Chondrocyte (in vitro differentiated cells): ENCODE data around the gene RAB5B. TPM values are rescaled to one million over a fixed set of nuclear protein-coding genes. Genes with fewer than 3 reads are reported as not detected.

Source experiments
- DNase-seq: peaks from one replicate; pipeline ENCODE4 v3.0.0; 2021; ENCODE audit warnings: mixed read lengths, low spot score
- H3K27ac Mint-ChIP-seq: one replicate; pipeline ENCODE4 v1.8.0; 2021; ENCODE audit warnings: mild to moderate bottlenecking, moderate library complexity, mixed read lengths; ENCODE audit not compliant: unreplicated experiment
- H3K27me3 Mint-ChIP-seq: 2 replicates; pipeline ENCODE4 v1.8.0; 2021; ENCODE audit warnings: low read depth, mixed read lengths
- H3K36me3 Mint-ChIP-seq: 2 replicates; pipeline ENCODE4 v1.8.0; 2021; ENCODE audit warnings: low read depth, mixed read lengths
- H3K4me1 Mint-ChIP-seq: 2 replicates; pipeline ENCODE4 v1.8.0; 2021; ENCODE audit warnings: low read depth, mild to moderate bottlenecking, mixed read lengths
- H3K4me3 Mint-ChIP-seq: one replicate; pipeline ENCODE4 v1.8.0; 2021; ENCODE audit warnings: mild to moderate bottlenecking, moderate library complexity, mixed read lengths; ENCODE audit not compliant: unreplicated experiment
- H3K9me3 Mint-ChIP-seq: 2 replicates; pipeline ENCODE4 v1.8.0; 2021; ENCODE audit warnings: low read depth, mixed read lengths
- CTCF ChIP-seq: fragments of 200-600 bp; sonication (generic); IDR thresholded peaks from 2 replicates; pipeline ENCODE4 v1.5.0; 2021; ENCODE audit warnings: antibody characterized with exemption, mild to moderate bottlenecking, moderate library complexity
- total RNA-seq: library from RNA; stranded (reverse); gene quantifications from 3 replicates; pipeline ENCODE4 v1.2.1, GENCODE V29; 2021

The RAB5B gene
- total RNA-seq, 1 donor from 2014 or later: 105 TPM

DNA sequence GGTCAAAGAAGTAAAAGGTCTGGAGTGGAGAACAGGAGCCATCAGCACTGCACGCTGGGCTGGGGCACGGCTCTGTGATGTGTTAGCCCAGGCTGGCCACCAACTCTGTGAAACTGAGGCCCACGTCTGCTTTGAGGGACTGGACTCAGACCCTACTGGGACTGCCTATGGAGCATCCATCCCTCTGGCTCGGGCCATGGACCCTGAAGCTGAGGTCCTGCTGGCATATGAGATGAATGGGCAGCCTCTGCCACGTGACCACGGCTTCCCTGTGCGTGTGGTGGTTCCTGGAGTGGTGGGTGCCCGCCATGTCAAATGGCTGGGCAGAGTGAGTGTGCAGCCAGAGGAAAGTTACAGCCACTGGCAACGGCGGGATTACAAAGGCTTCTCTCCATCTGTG lies 30.3 kb downstream of the RAB5B start:
- peaks cover 24% of the 10 kb centered on the region for H3K4me1 Mint-ChIP-seq
- no peaks in the 10 kb centered on the region for H3K27me3 Mint-ChIP-seq
- H3K36me3 Mint-ChIP-seq: peaks cover 7% of the 10 kb centered on the region
- no peak overlapping the region for H3K4me3 Mint-ChIP-seq
- DNase-seq: peak; percentile 59
- H3K9me3 Mint-ChIP-seq: no peaks in the 10 kb centered on the region
- TF ChIP-seq CTCF: no peak
- no peak overlapping the region for H3K27ac Mint-ChIP-seq

GRCh38 chr12:56007564-56008559 lies 34.0 kb downstream of the RAB5B start:
- peak; percentile 68 for DNase-seq
- no peaks in the 10 kb centered on the region for H3K9me3 Mint-ChIP-seq
- H3K27ac Mint-ChIP-seq: peak overlapping the region; percentile 91
- peaks cover 7% of the 10 kb centered on the region for H3K36me3 Mint-ChIP-seq
- no peaks in the 10 kb centered on the region for H3K27me3 Mint-ChIP-seq
- H3K4me1 Mint-ChIP-seq: peaks cover 15% of the 10 kb centered on the region
- peak; percentile 15 for TF ChIP-seq CTCF
- H3K4me3 Mint-ChIP-seq: peak overlapping the region; percentile 80

DNA sequence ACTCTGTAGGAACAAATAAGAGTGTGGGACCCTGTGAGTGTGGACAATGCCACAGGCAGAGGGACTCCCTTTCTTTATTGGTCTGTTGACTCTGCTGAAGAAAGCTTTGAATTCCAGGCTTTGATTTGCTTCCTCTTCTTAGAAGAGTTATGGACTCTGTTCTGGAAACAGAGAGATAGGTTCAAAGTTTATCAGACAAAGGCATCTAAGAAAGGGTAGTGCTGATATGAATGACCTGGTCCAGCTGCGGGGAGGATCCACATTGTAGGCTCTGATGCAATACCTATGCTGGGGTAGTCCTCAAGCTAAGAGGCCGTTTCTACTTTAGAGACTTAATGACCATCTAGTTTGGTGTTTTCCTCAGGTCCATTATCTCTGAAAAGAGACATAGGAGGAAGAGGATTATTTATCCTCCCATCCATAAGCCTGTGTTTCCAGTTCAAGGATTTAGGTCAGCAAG lies 36.3 kb downstream of the RAB5B start:
- Mint-ChIP-seq H3K36me3 (no peaks in the 10 kb centered on the region), H3K27ac (no peak overlapping the region), H3K4me1 (peaks cover 15% of the 10 kb centered on the region), H3K9me3 (no peaks in the 10 kb centered on the region), H3K4me3 (no peak overlapping the region), H3K27me3 (no peaks in the 10 kb centered on the region)
- DNase-seq: peak; percentile 13
- TF ChIP-seq CTCF: no peak

DNA sequence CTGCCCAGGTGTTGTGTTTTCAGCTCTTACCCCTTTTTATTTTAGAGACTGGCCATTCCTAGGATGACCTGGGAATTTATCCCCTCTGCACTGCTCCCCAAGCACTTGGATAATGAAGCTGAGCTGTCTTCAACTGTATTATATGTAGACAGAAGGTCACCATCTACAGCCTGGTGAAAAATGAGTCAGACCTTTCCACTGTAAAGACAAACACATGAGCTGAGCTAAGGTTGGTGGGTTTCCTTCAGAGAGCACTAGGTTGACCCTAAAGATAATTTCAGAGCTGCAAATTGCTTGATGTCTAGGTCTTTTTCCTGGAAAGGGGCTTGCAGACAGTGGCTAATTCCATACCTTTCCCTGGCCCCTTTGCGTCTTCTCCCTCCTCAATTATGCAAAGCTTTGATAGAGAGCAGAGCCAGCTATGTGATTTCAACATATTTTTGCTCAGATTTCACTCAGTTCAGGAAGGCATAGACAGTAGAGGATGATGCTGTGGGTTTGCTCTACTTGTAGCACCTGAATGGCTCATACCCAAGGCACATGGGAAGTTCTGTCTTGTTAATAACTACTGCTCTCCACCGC lies 37.7 kb downstream of the RAB5B start:
- Mint-ChIP-seq H3K4me1 (peaks cover 15% of the 10 kb centered on the region), H3K36me3 (no peaks in the 10 kb centered on the region), H3K4me3 (no peak overlapping the region), H3K27ac (no peak overlapping the region), H3K9me3 (no peaks in the 10 kb centered on the region), H3K27me3 (no peaks in the 10 kb centered on the region)
- DNase-seq: no peak
- TF ChIP-seq CTCF: no peak

DNA sequence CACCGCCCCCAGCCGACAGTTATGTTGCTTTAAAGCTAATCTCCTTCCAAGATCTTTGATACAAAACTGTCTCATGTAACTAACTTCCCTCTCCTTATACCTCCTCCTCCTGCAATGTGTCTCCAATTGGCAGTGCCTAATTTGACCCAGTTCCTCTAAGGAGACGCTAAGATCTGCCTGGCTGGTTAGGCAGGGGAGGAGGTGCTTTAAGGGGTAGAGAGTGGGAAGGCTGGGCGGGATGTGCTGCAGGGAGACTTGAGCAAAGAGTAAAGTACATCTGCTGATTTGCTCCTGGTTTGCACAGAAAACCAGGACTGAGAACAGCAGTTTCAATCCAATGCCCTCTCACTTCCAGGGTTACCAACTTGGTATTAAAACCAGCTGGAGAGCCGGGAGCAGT lies 39.6 kb downstream of the RAB5B start:
- Mint-ChIP-seq H3K4me3 (no peak overlapping the region), H3K9me3 (no peaks in the 10 kb centered on the region), H3K27ac (no peak overlapping the region), H3K36me3 (peaks cover 3% of the 10 kb centered on the region), H3K4me1 (peaks cover 4% of the 10 kb centered on the region), H3K27me3 (no peaks in the 10 kb centered on the region)
- TF ChIP-seq CTCF: no peak
- peak; percentile 10 for DNase-seq
